Neural crest cell (in vitro differentiated cells): ENCODE measurements around the gene RRAD. TPM values are rescaled to one million over a fixed set of nuclear protein-coding genes. Genes with fewer than 3 reads are reported as not detected.

ENCODE experiments used
- DNase-seq: peaks from one replicate; pipeline ENCODE4 v3.0.0; 2021; ENCODE audit warnings: low read depth, mixed read lengths, low spot score
- H3K27ac Mint-ChIP-seq: one replicate; pipeline ENCODE4 v1.8.0; 2021; ENCODE audit warnings: mild to moderate bottlenecking, mixed read lengths; ENCODE audit not compliant: unreplicated experiment
- H3K27me3 Mint-ChIP-seq: 2 replicates; pipeline ENCODE4 v1.8.0; 2021; ENCODE audit warnings: low read depth, mild to moderate bottlenecking, mixed read lengths
- H3K36me3 Mint-ChIP-seq: 2 replicates; pipeline ENCODE4 v1.8.0; 2021; ENCODE audit warnings: low read depth, mild to moderate bottlenecking, mixed read lengths
- H3K4me1 Mint-ChIP-seq: 2 replicates; pipeline ENCODE4 v1.8.0; 2021; ENCODE audit warnings: mixed read lengths
- H3K4me3 Mint-ChIP-seq: one replicate; pipeline ENCODE4 v1.8.0; 2021; ENCODE audit warnings: mild to moderate bottlenecking, mixed read lengths
- H3K9me3 Mint-ChIP-seq: 2 replicates; pipeline ENCODE4 v1.8.0; 2021; ENCODE audit warnings: mixed read lengths
- CTCF ChIP-seq: fragments of 200-600 bp; sonication (generic); conservative IDR thresholded peaks from 2 replicates; pipeline ENCODE4 v1.5.0; 2021; ENCODE audit warnings: antibody characterized with exemption, mild to moderate bottlenecking
- total RNA-seq: library from RNA; stranded (reverse); gene quantifications from 2 replicates; pipeline ENCODE4 v1.2.1, GENCODE V29; 2021

RRAD gene
- total RNA-seq, 1 donor from 2014 or later = 0.54 TPM

DNA sequence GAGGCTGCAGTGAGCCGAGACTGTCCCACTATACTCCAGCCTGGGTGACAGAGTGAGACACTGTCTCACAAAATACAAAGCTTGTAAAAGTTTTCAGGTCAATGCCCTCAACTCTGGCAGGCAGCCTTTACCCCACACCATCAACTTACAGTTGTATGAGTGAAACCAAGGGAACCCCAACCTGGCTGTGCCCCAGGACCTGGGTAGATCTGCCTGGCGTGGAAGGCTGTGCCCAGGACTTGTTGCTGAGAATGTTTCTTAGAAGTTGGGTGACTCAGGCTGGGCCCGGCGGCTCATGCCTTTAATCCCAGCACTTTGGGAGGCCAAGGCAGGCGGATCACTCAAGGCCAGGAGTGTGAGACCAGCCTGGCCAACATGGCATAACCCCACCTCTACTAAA lies 43.5 kb upstream of the RRAD start:
- DNase-seq = no peak
- Mint-ChIP-seq H3K27me3 (peaks cover 8% of the 10 kb centered on the region), H3K27ac (peak overlapping the region; percentile 12), H3K4me1 (no peaks in the 10 kb centered on the region), H3K36me3 (no peaks in the 10 kb centered on the region), H3K4me3 (no peak overlapping the region), H3K9me3 (no peaks in the 10 kb centered on the region)
- TF ChIP-seq CTCF = no peak

GRCh38 chr16:66964049-66964448 lies 38.7 kb upstream of the RRAD start:
- Mint-ChIP-seq H3K4me1 (peaks cover 5% of the 10 kb centered on the region), H3K27ac (no peak overlapping the region), H3K4me3 (no peak overlapping the region), H3K27me3 (peaks cover 13% of the 10 kb centered on the region), H3K9me3 (no peaks in the 10 kb centered on the region), H3K36me3 (no peaks in the 10 kb centered on the region)
- DNase-seq = no peak
- no peak for TF ChIP-seq CTCF

DNA sequence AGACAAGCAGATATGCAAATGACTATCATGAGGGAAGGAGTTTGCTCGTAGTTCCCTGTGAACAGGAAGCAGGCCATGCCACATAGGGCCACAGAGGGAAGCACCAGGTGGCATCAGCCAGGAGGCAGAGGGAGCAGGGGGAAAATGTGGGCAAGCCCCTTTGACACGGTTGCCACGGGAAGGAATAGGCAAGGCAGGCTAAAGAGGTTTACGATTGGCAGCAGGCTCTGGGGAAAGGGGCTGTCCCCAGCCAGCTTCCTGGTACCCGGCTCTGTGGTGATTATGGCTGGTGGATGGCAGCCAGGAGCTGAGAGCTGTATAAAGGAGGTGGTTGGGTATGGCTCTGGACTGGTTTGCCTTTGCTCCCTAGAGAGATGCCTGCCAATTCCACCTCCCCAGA lies 36.6 kb upstream of the RRAD start:
- no peak for TF ChIP-seq CTCF
- no peak overlapping the region for H3K4me3 Mint-ChIP-seq
- H3K27ac Mint-ChIP-seq = no peak overlapping the region
- H3K36me3 Mint-ChIP-seq = no peaks in the 10 kb centered on the region
- no peaks in the 10 kb centered on the region for H3K9me3 Mint-ChIP-seq
- DNase-seq = no peak
- peaks cover 30% of the 10 kb centered on the region for H3K27me3 Mint-ChIP-seq
- H3K4me1 Mint-ChIP-seq = peaks cover 5% of the 10 kb centered on the region

- TF ChIP-seq CTCF = peak; percentile 81
- Mint-ChIP-seq H3K36me3 (no peaks in the 10 kb centered on the region), H3K9me3 (no peaks in the 10 kb centered on the region), H3K4me3 (peak within 1 kb of the TSS; percentile 4), H3K4me1 (peaks cover 5% of the 10 kb centered on the region), H3K27ac (no peak within 1 kb of the TSS), H3K27me3 (peaks cover 27% of the 10 kb centered on the region)
- DNase-seq = peak; percentile 73
These were observed 35.9 kb upstream of the RRAD start, which contains the start of gene CES3 for GRCh38 chr16:66961065-66961744. CES3 (plus strand) TSS chr16:66961266; CDS start chr16:66961308, 42 bp downstream.

- Mint-ChIP-seq H3K27ac (no peak overlapping the region), H3K27me3 (peaks cover 32% of the 10 kb centered on the region), H3K4me1 (peaks cover 5% of the 10 kb centered on the region), H3K36me3 (no peaks in the 10 kb centered on the region), H3K9me3 (no peaks in the 10 kb centered on the region), H3K4me3 (no peak overlapping the region)
- no peak for TF ChIP-seq CTCF
- DNase-seq = no peak
These were observed 34.9 kb upstream of the RRAD start for GRCh38 chr16:66960270-66960669.
